Effector memory CD4-positive, alpha-beta T cell (primary cell): ENCODE data around the gene KRT7.
"Not testable (repeated sequence)": the region's sequence is repeated elsewhere in the genome, so short reads cannot be mapped to it uniquely, and the experiment has no call there.

Experiments
- DNase-seq, 3 donors: peaks; one replicate each; pipeline ENCODE4 v3.0.0-alpha.2; 2020
- H3K27ac ChIP-seq: 2 replicates; pipeline ENCODE4 v1.7.0; 2013; ENCODE audit warnings: mild to moderate bottlenecking, low read length, moderate library complexity; ENCODE audit not compliant: insufficient read depth, poor library complexity, severe bottlenecking
- H3K27me3 ChIP-seq: replicated peaks from 2 replicates; pipeline ENCODE4 v1.7.0; 2013; ENCODE audit warnings: mild to moderate bottlenecking, low read length; ENCODE audit not compliant: insufficient read depth, control insufficient read depth, poor library complexity, severe bottlenecking
- H3K36me3 ChIP-seq: 2 replicates; pipeline ENCODE4 v1.7.0; 2013; ENCODE audit warnings: mild to moderate bottlenecking, low read length, moderate library complexity; ENCODE audit not compliant: control insufficient read depth, insufficient read depth
- H3K4me1 ChIP-seq: 2 replicates; pipeline ENCODE4 v1.7.0; 2013; ENCODE audit warnings: low read length, mild to moderate bottlenecking; ENCODE audit not compliant: control insufficient read depth, insufficient read depth, poor library complexity, severe bottlenecking
- H3K4me3 ChIP-seq: 2 replicates; pipeline ENCODE4 v1.7.0; 2013; ENCODE audit warnings: low read length, low read depth, mild to moderate bottlenecking; ENCODE audit not compliant: insufficient read depth, poor library complexity, severe bottlenecking
- H3K9me3 ChIP-seq: 2 replicates; pipeline ENCODE4 v1.7.0; 2013; ENCODE audit warnings: mild to moderate bottlenecking, low read length, moderate library complexity; ENCODE audit not compliant: control insufficient read depth

KRT7 gene

DNA sequence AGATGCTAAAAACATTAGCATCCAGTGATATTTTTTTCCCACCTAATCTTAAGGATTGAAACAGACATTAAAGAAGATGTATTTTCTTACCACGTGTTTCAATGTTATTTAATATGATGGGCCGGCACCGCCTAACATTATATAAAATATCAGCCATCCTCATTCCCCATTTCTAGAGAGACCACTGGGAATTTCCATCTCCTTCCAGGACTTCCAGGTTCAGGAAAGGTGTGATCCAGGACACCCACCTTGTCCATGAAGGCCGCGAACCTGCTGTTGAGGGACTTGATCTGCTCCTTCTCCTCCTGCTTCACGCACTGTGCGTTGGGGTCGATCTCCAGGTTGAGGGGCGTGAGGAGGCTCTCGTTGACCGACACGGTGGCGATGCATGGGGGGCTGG is 24.9 kb downstream of the KRT7 start:
- DNase-seq, H3K27ac ChIP-seq, H3K4me1 ChIP-seq, H3K9me3 ChIP-seq, H3K36me3 ChIP-seq, H3K4me3 ChIP-seq: not testable (repeated sequence)
- H3K27me3 ChIP-seq, result peaks cover 19% of the 10 kb centered on the region

DNA sequence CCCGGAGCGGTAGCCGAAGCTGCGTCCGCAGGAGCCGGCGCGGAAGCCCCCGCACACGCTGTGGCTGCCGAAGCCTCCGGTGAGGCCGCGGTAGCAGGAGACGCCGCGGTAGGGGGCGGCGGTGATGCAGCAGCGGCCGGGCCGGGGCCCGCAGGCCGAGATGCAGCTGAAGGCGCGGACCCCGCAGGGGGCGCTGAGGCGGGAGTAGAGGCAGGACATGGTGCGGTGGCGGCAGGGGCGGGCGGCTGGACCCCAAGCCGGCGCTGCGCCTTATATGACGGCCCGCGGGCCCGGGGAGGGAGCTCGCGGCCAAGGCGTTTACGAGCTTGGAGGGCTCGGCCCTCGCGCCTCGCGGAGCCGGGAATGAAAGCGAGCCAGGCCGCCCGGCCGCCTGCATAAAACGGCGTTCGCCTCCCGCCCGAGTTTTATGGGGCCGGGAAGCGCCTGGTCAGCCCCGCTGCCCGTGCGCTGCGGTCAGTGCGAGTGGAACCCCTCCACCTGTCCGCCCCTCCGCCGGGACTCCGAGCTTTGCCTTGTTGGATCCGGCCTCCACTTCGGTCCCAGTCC is 25.4 kb downstream of the KRT7 start:
- H3K4me1 ChIP-seq, result no peaks in the 10 kb centered on the region
- no peak for DNase-seq
- no peaks in the 10 kb centered on the region for H3K36me3 ChIP-seq
- no peak overlapping the region for H3K27ac ChIP-seq
- H3K9me3 ChIP-seq, result no peaks in the 10 kb centered on the region
- H3K27me3 ChIP-seq, result peaks cover 19% of the 10 kb centered on the region
- H3K4me3 ChIP-seq, result no peak overlapping the region

- Histone ChIP-seq H3K36me3 (no peaks in the 10 kb centered on the region), H3K27me3 (peaks cover 19% of the 10 kb centered on the region), H3K9me3 (no peaks in the 10 kb centered on the region), H3K4me3 (no peak overlapping the region), H3K4me1 (no peaks in the 10 kb centered on the region), H3K27ac (no peak overlapping the region)
- no peak for DNase-seq
Measured at GRCh38 chr12:52259657-52260243, 26.7 kb downstream of the KRT7 start.

GRCh38 chr12:52260361-52261207 is 27.5 kb downstream of the KRT7 start:
- H3K27me3 ChIP-seq, result peaks cover 19% of the 10 kb centered on the region
- H3K4me1 ChIP-seq, result no peaks in the 10 kb centered on the region
- DNase-seq, result no peak
- H3K36me3 ChIP-seq, result no peaks in the 10 kb centered on the region
- H3K9me3 ChIP-seq, result no peaks in the 10 kb centered on the region
- H3K27ac ChIP-seq, result no peak overlapping the region
- H3K4me3 ChIP-seq, result no peak overlapping the region

GRCh38 chr12:52261208-52261484 is 28.1 kb downstream of the KRT7 start:
- Histone ChIP-seq H3K36me3 (no peaks in the 10 kb centered on the region), H3K4me3 (no peak overlapping the region), H3K4me1 (no peaks in the 10 kb centered on the region), H3K27ac (no peak overlapping the region), H3K9me3 (no peaks in the 10 kb centered on the region), H3K27me3 (peaks cover 18% of the 10 kb centered on the region)
- no peak for DNase-seq

DNA sequence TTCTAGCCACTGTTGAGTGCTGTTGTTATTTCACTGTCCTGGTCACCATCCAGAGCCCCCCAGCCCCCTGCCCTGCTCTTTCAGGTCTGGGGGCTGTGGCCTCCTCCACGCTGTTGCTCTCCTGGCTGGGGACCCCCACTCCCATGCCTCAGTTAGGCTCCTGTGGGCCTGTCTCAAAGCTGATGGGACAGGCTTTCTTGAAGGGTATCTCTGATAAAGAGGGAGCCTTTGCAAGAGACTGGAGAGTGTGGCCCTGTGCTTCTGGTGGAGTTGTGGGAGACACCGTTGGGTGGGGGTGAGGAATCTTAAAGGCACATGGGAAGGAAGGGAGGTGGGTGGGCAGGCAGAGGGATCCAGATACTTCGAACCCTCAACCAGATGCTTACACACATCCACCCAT is 29.2 kb downstream of the KRT7 start:
- no peak for DNase-seq
- Histone ChIP-seq H3K27ac (no peak overlapping the region), H3K4me1 (no peaks in the 10 kb centered on the region), H3K36me3 (no peaks in the 10 kb centered on the region), H3K27me3 (peaks cover 7% of the 10 kb centered on the region), H3K4me3 (no peak overlapping the region), H3K9me3 (no peaks in the 10 kb centered on the region)

- Histone ChIP-seq H3K27me3 (no peaks in the 10 kb centered on the region), H3K4me3 (no peak overlapping the region), H3K36me3 (no peaks in the 10 kb centered on the region), H3K27ac (no peak overlapping the region), H3K4me1 (no peaks in the 10 kb centered on the region), H3K9me3 (no peaks in the 10 kb centered on the region)
- DNase-seq, result no peak
Measured at GRCh38 chr12:52263761-52264434, 30.9 kb downstream of the KRT7 start.

- no peaks in the 10 kb centered on the region for H3K36me3 ChIP-seq
- no peaks in the 10 kb centered on the region for H3K9me3 ChIP-seq
- H3K4me3 ChIP-seq, result no peak overlapping the region
- H3K4me1 ChIP-seq, result no peaks in the 10 kb centered on the region
- DNase-seq, result no peak
- H3K27me3 ChIP-seq, result no peaks in the 10 kb centered on the region
- no peak overlapping the region for H3K27ac ChIP-seq
Measured at GRCh38 chr12:52264435-52264825, 31.4 kb downstream of the KRT7 start.

GRCh38 chr12:52266514-52266913 is 33.5 kb downstream of the KRT7 start:
- no peak for DNase-seq
- Histone ChIP-seq H3K4me1 (no peaks in the 10 kb centered on the region), H3K36me3 (no peaks in the 10 kb centered on the region), H3K9me3 (no peaks in the 10 kb centered on the region), H3K27me3 (no peaks in the 10 kb centered on the region), H3K4me3 (no peak overlapping the region), H3K27ac (no peak overlapping the region)

DNA sequence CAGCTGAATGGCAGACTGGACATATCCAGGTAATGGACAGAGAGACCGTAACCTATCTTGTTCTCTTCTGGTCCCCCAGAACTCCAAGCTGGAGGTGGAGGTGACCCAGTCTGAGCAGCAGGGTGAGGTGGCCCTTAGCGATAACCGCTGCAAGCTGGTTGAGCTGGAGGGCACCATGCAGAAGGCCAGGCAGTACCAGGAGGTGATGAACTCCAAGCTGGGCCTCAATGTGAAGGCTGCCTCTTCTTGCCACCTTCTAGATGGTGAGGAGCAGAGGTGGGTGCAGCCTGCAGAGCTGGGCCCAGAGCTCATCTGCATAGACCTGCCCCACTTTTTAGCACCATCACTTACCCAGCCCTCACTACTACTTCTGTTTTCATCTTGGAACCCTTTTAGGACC is 34.2 kb downstream of the KRT7 start:
- no peaks in the 10 kb centered on the region for H3K9me3 ChIP-seq
- no peak overlapping the region for H3K27ac ChIP-seq
- H3K36me3 ChIP-seq, result no peaks in the 10 kb centered on the region
- H3K27me3 ChIP-seq, result no peaks in the 10 kb centered on the region
- no peak overlapping the region for H3K4me3 ChIP-seq
- DNase-seq, result no peak
- no peaks in the 10 kb centered on the region for H3K4me1 ChIP-seq
